Progenitor cell of endocrine pancreas (in vitro differentiated cells): ENCODE data around the gene NRXN2. TPM values are rescaled to one million over a fixed set of nuclear protein-coding genes. Genes with fewer than 3 reads are reported as not detected.

Experiments used
- DNase-seq: peaks from one replicate; pipeline ENCODE4 v3.0.0; 2021; ENCODE audit warnings: low spot score; ENCODE audit not compliant: unreplicated experiment
- H3K27ac Mint-ChIP-seq: 2 replicates; pipeline ENCODE4 v1.8.0; 2021; ENCODE audit warnings: mild to moderate bottlenecking, moderate library complexity, mixed read lengths
- H3K27me3 Mint-ChIP-seq: 2 replicates; pipeline ENCODE4 v1.8.0; 2021; ENCODE audit warnings: mixed read lengths
- H3K36me3 Mint-ChIP-seq: 2 replicates; pipeline ENCODE4 v1.8.0; 2022; ENCODE audit warnings: mixed read lengths; ENCODE audit not compliant: insufficient read depth
- H3K4me1 Mint-ChIP-seq: 2 replicates; pipeline ENCODE4 v1.8.0; 2021; ENCODE audit warnings: low read depth, mixed read lengths
- H3K4me3 Mint-ChIP-seq: 2 replicates; pipeline ENCODE4 v1.8.0; 2021; ENCODE audit warnings: low read depth, mild to moderate bottlenecking, moderate library complexity, mixed read lengths
- H3K9me3 Mint-ChIP-seq: 2 replicates; pipeline ENCODE4 v1.8.0; 2021; ENCODE audit warnings: low read depth, mixed read lengths
- CTCF ChIP-seq: fragments of 200-600 bp; sonication (generic); IDR thresholded peaks from one replicate; pipeline ENCODE4 v1.5.0; 2021; ENCODE audit warnings: antibody characterized with exemption, mild to moderate bottlenecking; ENCODE audit not compliant: unreplicated experiment
- total RNA-seq: library from RNA; stranded (reverse); gene quantifications from 2 replicates; pipeline ENCODE4 v1.2.1, GENCODE V29; 2021

NRXN2 gene
- total RNA-seq, 1 donor from 2014 or later: 0.17 TPM

GRCh38 chr11:64583296-64584262, 139.4 kb downstream of the NRXN2 start:
- H3K36me3 Mint-ChIP-seq: no peaks in the 10 kb centered on the region
- peaks cover 6% of the 10 kb centered on the region for H3K9me3 Mint-ChIP-seq
- no peak for TF ChIP-seq CTCF
- peaks cover 49% of the 10 kb centered on the region for H3K27me3 Mint-ChIP-seq
- no peak overlapping the region for H3K4me3 Mint-ChIP-seq
- H3K4me1 Mint-ChIP-seq: no peaks in the 10 kb centered on the region
- no peak overlapping the region for H3K27ac Mint-ChIP-seq
- no peak for DNase-seq

- no peak overlapping the region for H3K4me3 Mint-ChIP-seq
- no peaks in the 10 kb centered on the region for H3K4me1 Mint-ChIP-seq
- no peak for TF ChIP-seq CTCF
- peaks cover 46% of the 10 kb centered on the region for H3K27me3 Mint-ChIP-seq
- no peaks in the 10 kb centered on the region for H3K36me3 Mint-ChIP-seq
- no peak for DNase-seq
- H3K9me3 Mint-ChIP-seq: peaks cover 2% of the 10 kb centered on the region
- H3K27ac Mint-ChIP-seq: no peak overlapping the region
Observed at GRCh38 chr11:64582885-64583284, 140.1 kb downstream of the NRXN2 start.

GRCh38 chr11:64581057-64581523, 141.9 kb downstream of the NRXN2 start:
- Mint-ChIP-seq H3K36me3 (no peaks in the 10 kb centered on the region), H3K27ac (no peak overlapping the region), H3K27me3 (peaks cover 41% of the 10 kb centered on the region), H3K4me1 (no peaks in the 10 kb centered on the region), H3K9me3 (no peaks in the 10 kb centered on the region), H3K4me3 (no peak overlapping the region)
- DNase-seq: no peak
- no peak for TF ChIP-seq CTCF

GRCh38 chr11:64580412-64580811, 142.6 kb downstream of the NRXN2 start:
- no peak for TF ChIP-seq CTCF
- H3K36me3 Mint-ChIP-seq: no peaks in the 10 kb centered on the region
- DNase-seq: no peak
- H3K4me3 Mint-ChIP-seq: no peak overlapping the region
- no peaks in the 10 kb centered on the region for H3K4me1 Mint-ChIP-seq
- peaks cover 38% of the 10 kb centered on the region for H3K27me3 Mint-ChIP-seq
- H3K9me3 Mint-ChIP-seq: no peaks in the 10 kb centered on the region
- no peak overlapping the region for H3K27ac Mint-ChIP-seq

- TF ChIP-seq CTCF: no peak
- H3K36me3 Mint-ChIP-seq: no peaks in the 10 kb centered on the region
- H3K27me3 Mint-ChIP-seq: peaks cover 43% of the 10 kb centered on the region
- no peaks in the 10 kb centered on the region for H3K4me1 Mint-ChIP-seq
- no peak overlapping the region for H3K27ac Mint-ChIP-seq
- no peaks in the 10 kb centered on the region for H3K9me3 Mint-ChIP-seq
- no peak for DNase-seq
- no peak overlapping the region for H3K4me3 Mint-ChIP-seq
Observed at GRCh38 chr11:64577202-64577601, 145.8 kb downstream of the NRXN2 start.
